ENCODE results near the gene AIP. TPM values are rescaled to one million over a fixed set of nuclear protein-coding genes. Genes with fewer than 3 reads are reported as not detected.
A peak's percentile ranks its signal among the peaks of the same experiment; 100 is the strongest.

Gene AIP
- total and polyA plus RNA-seq, 9 of the 15 experiments (the other 6 are each of a cell fraction or from before 2014, with no cell fraction given): 5.2 to 92.5 (median 52.7) TPM

- no peak for TF ChIP-seq FOXJ2 (tag; IDR thresholded peaks at IDR 0.05)
- no peak for TF ChIP-seq CCNT2 (IDR thresholded peaks at IDR 0.05; ENCODE audit: borderline replicate concordance, extremely low read depth, insufficient read length, low read depth, low read length)
- TF ChIP-seq GTF2A2 (tag; IDR thresholded peaks at IDR 0.05): no peak
- no peak for TF ChIP-seq GTF2B (IDR thresholded peaks at IDR 0.05; ENCODE audit: extremely low read depth, insufficient read length)
- TF ChIP-seq WHSC1 (IDR thresholded peaks at IDR 0.05; ENCODE audit: low read length): no peak
- TF ChIP-seq ZNF76 (CRISPR knock-in tag; IDR thresholded peaks at IDR 0.05; ENCODE audit: borderline replicate concordance): no peak
- no peak for TF ChIP-seq HCFC1 (IDR thresholded peaks at IDR 0.05; ENCODE audit: low read depth, low read length)
- no peak for TF ChIP-seq ZNF140 (CRISPR knock-in tag; IDR thresholded peaks at IDR 0.05)
- TF ChIP-seq HIVEP1 (CRISPR knock-in tag; IDR thresholded peaks at IDR 0.05): no peak
- TF ChIP-seq COPS2 (conservative IDR thresholded peaks at IDR 0.05): no peak
- TF ChIP-seq L3MBTL2 (IDR thresholded peaks at IDR 0.05): peak; percentile 91
- TF ChIP-seq TAF1 (IDR thresholded peaks at IDR 0.05; ENCODE audit: control insufficient read depth, extremely low read depth, insufficient read depth, low read length, severe bottlenecking): peak; percentile 86
- 0 out of 2 replicates have a peak, but pooled peaks have one; percentile 11 for TF ChIP-seq GTF2E2 (tag; IDR thresholded peaks at IDR 0.05)
- TF ChIP-seq U2AF1 (optimal IDR thresholded peaks at IDR 0.05; ENCODE audit: low read depth, low read length): no peak
- no peak for TF ChIP-seq NR3C1 (CRISPR knock-in tag; IDR thresholded peaks at IDR 0.05)
- TF ChIP-seq ZZZ3 (IDR thresholded peaks at IDR 0.05): no peak
- no peak for TF ChIP-seq ZNF324 (CRISPR knock-in tag; IDR thresholded peaks at IDR 0.05)
- TF ChIP-seq CBX3 (IDR thresholded peaks at IDR 0.05; ENCODE audit: borderline replicate concordance in 1 of 2, low read length in 2 of 2): no peak
- no peak for TF ChIP-seq TEAD4 (IDR thresholded peaks at IDR 0.05; ENCODE audit: low read length)
- no peak for TF ChIP-seq TEAD4 (CRISPR knock-in tag; IDR thresholded peaks at IDR 0.05; ENCODE audit: borderline replicate concordance)
- TF ChIP-seq CBX2 (IDR thresholded peaks at IDR 0.05; ENCODE audit: insufficient read depth, low read length, poor library complexity, severe bottlenecking): no peak
- TF ChIP-seq ZBTB17 (CRISPR knock-in tag; IDR thresholded peaks at IDR 0.05): peak; percentile 43; the same call in 1 of the 2 replicates
- no peak for TF ChIP-seq MEF2A (IDR thresholded peaks at IDR 0.05; ENCODE audit: control insufficient read depth, low read depth, low read length)
- TF ChIP-seq ZNF707 (CRISPR knock-in tag; conservative IDR thresholded peaks at IDR 0.05): no peak
- no peak for TF ChIP-seq HEY1 (CRISPR knock-in tag; IDR thresholded peaks at IDR 0.05; ENCODE audit: borderline replicate concordance)
- TF ChIP-seq TBP (optimal IDR thresholded peaks at IDR 0.05; ENCODE audit: low read depth, low read length): peak; percentile 63
- peak; percentile 67; the same call in 1 of the 2 replicates for TF ChIP-seq KDM2B (CRISPR knock-in tag; IDR thresholded peaks at IDR 0.05)
- no peak for TF ChIP-seq ZBTB9 (CRISPR knock-in tag; IDR thresholded peaks at IDR 0.05)
- TF ChIP-seq POLR2B (IDR thresholded peaks at IDR 0.05; ENCODE audit: low read depth, partially characterized antibody): peak; percentile 39
Observed at GRCh38 chr11:67464411-67465188, 18.2 kb upstream of the AIP start (continued).

All from K562 (cell line).